ENCODE data around the gene HHIP.

GRCh38 chr4:144714166-144714565 is 68.2 kb downstream of the HHIP start:
- TF ChIP-seq CTCF (IDR thresholded peaks at IDR 0.05; ENCODE audit: low read depth, low read length, poor library complexity, severe bottlenecking) (no peak), EZH2phosphoT487 (IDR thresholded peaks at IDR 0.05; ENCODE audit: borderline replicate concordance, low read length) (no peak)

All from DOHH2 (cell line).